T-cell (primary cell): ENCODE results near the gene DCP1B. TPM values are rescaled to one million over a fixed set of nuclear protein-coding genes. Genes with fewer than 3 reads are reported as not detected.
A peak's percentile ranks its signal among the peaks of the same experiment; 100 is the strongest.
"Not testable (repeated sequence)": the region's sequence is repeated elsewhere in the genome, so short reads cannot be mapped to it uniquely, and the experiment has no call there.

ENCODE experiments used
- ATAC-seq, 4 experiments: fragments of 200-7000 bp in 3 of 4; fragments of 150-1000 bp in 1 of 4; cut with Tn5 transposase; replicated peaks in 1 of 4; 1 replicate in 3 of 4; 2 replicates in 1 of 4; pipeline ENCODE4 v1.10.0; 2021; ENCODE audit warnings: moderate library complexity in 3 of 4, mild to moderate bottlenecking in 2 of 4, moderate number of reproducible peaks in 1 of 4
- CTCF ChIA-PET, 2 donors: fragments of 300-600 bp; sonication (Branson Sonifier 250); formaldehyde crosslinking; loops; one replicate each; lab custom pipeline; 2022; ENCODE audit warnings: antibody characterized with exemption in 2 of 2; lab: Charles Lee
- POLR2A ChIA-PET, 2 donors: fragments of 300-600 bp; sonication (Branson Sonifier 250); formaldehyde crosslinking; loops; one replicate each; lab custom pipeline; 2022; ENCODE audit warnings: antibody characterized with exemption in 2 of 2; lab: Charles Lee
- DNase-seq, 35 experiments: peaks; one replicate each; pipeline versions ENCODE4 v3.0.0 to v3.0.0-alpha.2; 2013 to 2023
- H3K27ac ChIP-seq: one replicate; pipeline ENCODE4 v1.5.1; 2013; ENCODE audit warnings: low read length
- H3K27me3 ChIP-seq, 2 experiments: replicated peaks in 1 of 2; 1 replicate in 1 of 2; 2 replicates in 1 of 2; pipeline versions ENCODE4 v1.6.1 to v1.7.0; 2013; ENCODE audit warnings: low read length in 1 of 2, mixed read lengths in 1 of 2; ENCODE audit not compliant: control insufficient read depth in 2 of 2, insufficient read depth in 2 of 2; ENCODE audit errors: extremely low read depth in 1 of 2
- H3K36me3 ChIP-seq, 2 donors: 1 replicate in 1 of 2; 2 replicates in 1 of 2; pipeline versions ENCODE4 v1.6.1 to v1.7.0; 2013; ENCODE audit warnings: low read length in 1 of 2; ENCODE audit not compliant: control insufficient read depth in 2 of 2, insufficient read depth in 1 of 2; ENCODE audit errors: extremely low read depth in 1 of 2
- H3K4me1 ChIP-seq, 2 experiments: 1 replicate in 1 of 2; 2 replicates in 1 of 2; pipeline versions ENCODE4 v1.6.1 to v1.7.0; 2013; ENCODE audit warnings: low read length in 2 of 2, mixed read lengths in 1 of 2; ENCODE audit not compliant: insufficient read depth in 2 of 2, control insufficient read depth in 1 of 2; ENCODE audit errors: extremely low read depth in 1 of 2
- H3K4me3 ChIP-seq, 2 donors: 1 replicate in 1 of 2; 2 replicates in 1 of 2; pipeline versions ENCODE4 v1.5.1 to v1.7.0; 2013; ENCODE audit warnings: mild to moderate bottlenecking in 2 of 2, low read length in 1 of 2, moderate library complexity in 1 of 2; ENCODE audit not compliant: control insufficient read depth in 1 of 2; ENCODE audit errors: extremely low read depth in 1 of 2
- H3K9me3 ChIP-seq: 2 replicates; pipeline ENCODE4 v1.7.0; 2013
- H3K27ac Mint-ChIP-seq, 2 donors: one replicate each; pipeline ENCODE4 v1.8.0; 2020 to 2021; ENCODE audit warnings: mild to moderate bottlenecking in 2 of 2, mixed read lengths in 2 of 2
- H3K27me3 Mint-ChIP-seq, 2 donors: one replicate each; pipeline ENCODE4 v1.8.0; 2021 to 2022; ENCODE audit warnings: mixed read lengths in 2 of 2
- H3K36me3 Mint-ChIP-seq: one replicate; pipeline ENCODE4 v1.8.0; 2021; ENCODE audit warnings: mixed read lengths
- H3K4me1 Mint-ChIP-seq, 3 donors: one replicate each; pipeline ENCODE4 v1.8.0; 2020 to 2022; ENCODE audit warnings: mixed read lengths in 3 of 3, mild to moderate bottlenecking in 1 of 3
- H3K4me3 Mint-ChIP-seq, 3 donors: one replicate each; pipeline ENCODE4 v1.8.0; 2020 to 2022; ENCODE audit warnings: mild to moderate bottlenecking in 3 of 3, mixed read lengths in 3 of 3, moderate library complexity in 3 of 3
- H3K9me3 Mint-ChIP-seq, 3 donors: one replicate each; pipeline ENCODE4 v1.8.0; 2020 to 2022; ENCODE audit warnings: mixed read lengths in 3 of 3
- WGBS: methylation state at CpG from one replicate; pipeline ENCODE4 v1.1.5; 2013; ENCODE audit warnings: missing lambda C conversion rate; ENCODE audit not compliant: insufficient coverage; 5-methylcytosine and 5-hydroxymethylcytosine counted together
- total RNA-seq, 35 experiments: library from RNA in 6 of 35; stranded (reverse) in 6 of 35; fragments of 120-200 nt in 1 of 35; gene quantifications; one replicate each; pipeline versions ENCODE4 v1.2.1 to v1.2.4 and lab custom pipeline; 2013 to 2026

DCP1B gene
- total RNA-seq, 5 donors from 2014 or later (not counting 1 experiment from before 2014, with no cell fraction given) = 10.5 to 24.2 (median 20.3) TPM

- H3K27me3 Mint-ChIP-seq = no peaks in the 10 kb centered on the region
- H3K4me1 Mint-ChIP-seq = peaks cover 0 to 5% (median 3%) of the 10 kb centered on the region in 3 donors
- no peaks in the 10 kb centered on the region for H3K27me3 ChIP-seq
- H3K4me3 Mint-ChIP-seq = no peak overlapping the region
- DNase-seq = no peak
- H3K36me3 Mint-ChIP-seq = peaks cover 74% of the 10 kb centered on the region
- no peaks in the 10 kb centered on the region for H3K9me3 ChIP-seq
- peaks cover 12 to 74% of the 10 kb centered on the region in 2 donors for H3K36me3 ChIP-seq
- H3K4me3 ChIP-seq = no peak overlapping the region
- H3K4me1 ChIP-seq = no peaks in the 10 kb centered on the region
- POLR2A ChIA-PET = no interaction called here
- peak overlapping the region; percentile 49 to 68 for H3K27ac Mint-ChIP-seq
- CTCF ChIA-PET = interaction anchor here (0.6 to 1.5 kb wide), 2 partner anchors 8 to 10 kb away, joined by 3 to 4 read pairs; no protein-coding TSS in a partner anchor
- no peak overlapping the region for H3K27ac ChIP-seq
- no peaks in the 10 kb centered on the region for H3K9me3 Mint-ChIP-seq
- 93% methylated on average over 3 of the region's 15 CpGs for WGBS
- peak in 1 of 4 experiments; percentile 19 for ATAC-seq
Measured at GRCh38 chr12:1949771-1950470, 54.3 kb downstream of the DCP1B start.

- CTCF ChIA-PET = interaction anchor here (0.5 to 0.7 kb wide), 3 partner anchors 9 to 21 kb away, joined by 3 read pairs; no protein-coding TSS in a partner anchor
- Mint-ChIP-seq H3K36me3 (peaks cover 83% of the 10 kb centered on the region), H3K4me1 (peaks cover 0 to 5% (median 3%) of the 10 kb centered on the region in 3 donors), H3K4me3 (no peak overlapping the region), H3K27ac (peak overlapping the region in 1 of 2 donors; percentile 2), H3K27me3 (no peaks in the 10 kb centered on the region), H3K9me3 (no peaks in the 10 kb centered on the region)
- WGBS = over 99% methylated on average over 11 of the region's 11 CpGs
- ATAC-seq = no peak
- Histone ChIP-seq H3K27ac (no peak overlapping the region), H3K9me3 (no peaks in the 10 kb centered on the region), H3K27me3 (no peaks in the 10 kb centered on the region), H3K36me3 (peaks cover 12 to 68% of the 10 kb centered on the region in 2 donors), H3K4me1 (no peaks in the 10 kb centered on the region), H3K4me3 (no peak overlapping the region)
- POLR2A ChIA-PET = no interaction called here
- no peak for DNase-seq
Measured at GRCh38 chr12:1948883-1949282, 55.4 kb downstream of the DCP1B start.

GRCh38 chr12:1947081-1947480, 57.2 kb downstream of the DCP1B start:
- POLR2A ChIA-PET = no interaction called here
- DNase-seq (no peak), ATAC-seq (no peak)
- H3K4me3 ChIP-seq = no peak overlapping the region
- H3K27ac ChIP-seq = no peak overlapping the region
- H3K36me3 ChIP-seq = peaks cover 6 to 58% of the 10 kb centered on the region in 2 donors
- H3K9me3 ChIP-seq = no peaks in the 10 kb centered on the region
- no peak overlapping the region for H3K4me3 Mint-ChIP-seq
- CTCF ChIA-PET = no interaction called here
- no peaks in the 10 kb centered on the region for H3K27me3 ChIP-seq
- H3K36me3 Mint-ChIP-seq = peaks cover 83% of the 10 kb centered on the region
- no peaks in the 10 kb centered on the region for H3K9me3 Mint-ChIP-seq
- no peaks in the 10 kb centered on the region for H3K4me1 ChIP-seq
- WGBS = no CpG with 5 or more reads among the region's 1 CpG
- H3K27me3 Mint-ChIP-seq = no peaks in the 10 kb centered on the region
- H3K4me1 Mint-ChIP-seq = peaks cover 0 to 5% (median 3%) of the 10 kb centered on the region in 3 donors
- no peak overlapping the region for H3K27ac Mint-ChIP-seq

- DNase-seq (no peak), ATAC-seq (no peak)
- Histone ChIP-seq H3K36me3 (peaks cover 3 to 50% of the 10 kb centered on the region in 2 donors), H3K9me3 (no peaks in the 10 kb centered on the region), H3K27ac (no peak overlapping the region), H3K4me3 (no peak overlapping the region), H3K4me1 (no peaks in the 10 kb centered on the region), H3K27me3 (no peaks in the 10 kb centered on the region)
- ChIA-PET POLR2A (interaction anchor here in 1 of 2 donors (0.6 kb wide), 1 partner anchor 303 kb away, joined by 3 read pairs; no protein-coding TSS in a partner anchor), CTCF (no interaction called here)
- Mint-ChIP-seq H3K27ac (no peak overlapping the region), H3K9me3 (no peaks in the 10 kb centered on the region), H3K4me1 (peaks cover 0 to 5% (median 3%) of the 10 kb centered on the region in 3 donors), H3K4me3 (no peak overlapping the region), H3K36me3 (peaks cover 76% of the 10 kb centered on the region), H3K27me3 (no peaks in the 10 kb centered on the region)
- WGBS = 95% methylated on average over 2 of the region's 3 CpGs
Measured at GRCh38 chr12:1946296-1946695, 58.0 kb downstream of the DCP1B start.

GRCh38 chr12:1945502-1945901, 58.8 kb downstream of the DCP1B start:
- CTCF ChIA-PET, H3K27ac ChIP-seq, H3K9me3 ChIP-seq, H3K27me3 Mint-ChIP-seq, DNase-seq, H3K4me1 Mint-ChIP-seq, H3K4me3 ChIP-seq, H3K9me3 Mint-ChIP-seq, H3K4me3 Mint-ChIP-seq, POLR2A ChIA-PET, H3K4me1 ChIP-seq, ATAC-seq, H3K27me3 ChIP-seq: not testable (repeated sequence)
- H3K36me3 ChIP-seq = peaks cover 3 to 42% of the 10 kb centered on the region in 2 donors
- Mint-ChIP-seq H3K27ac (peak overlapping the region in 1 of 2 donors; percentile 15), H3K36me3 (peaks cover 77% of the 10 kb centered on the region)
- 100% methylated on average over 1 of the region's 5 CpGs for WGBS

GRCh38 chr12:1939801-1940607, 64.3 kb downstream of the DCP1B start:
- POLR2A ChIA-PET = interaction anchor here in 1 of 2 donors (0.6 to 0.7 kb wide), 2 partner anchors 16 to 19 kb away, joined by 3 to 4 read pairs; no protein-coding TSS in a partner anchor
- CTCF ChIA-PET = interaction anchor here (0.6 to 2.6 kb wide), 58 partner anchors 8 to 848 kb away, joined by 3 to 61 read pairs (median 4); partner anchors contain the start of gene CACNA2D4 (in 1 of the 2)
- DNase-seq (peak; percentile 70 to 93 (median 88)), ATAC-seq (peak; percentile 86 to 100 (median 97))
- peaks cover 44% of the 10 kb centered on the region for H3K36me3 Mint-ChIP-seq
- WGBS = 29% methylated on average over 7 of the region's 16 CpGs
- H3K4me1 Mint-ChIP-seq = peaks cover 4 to 5% (median 5%) of the 10 kb centered on the region in 3 donors
- Histone ChIP-seq H3K27me3 (no peaks in the 10 kb centered on the region), H3K36me3 (peaks cover 0 to 21% of the 10 kb centered on the region in 2 donors), H3K4me1 (peaks cover 0 to 4% of the 10 kb centered on the region in 2 experiments), H3K27ac (no peak overlapping the region), H3K9me3 (no peaks in the 10 kb centered on the region), H3K4me3 (no peak overlapping the region)
- peak overlapping the region in 1 of 2 donors; percentile 29 for H3K27ac Mint-ChIP-seq
- no peaks in the 10 kb centered on the region for H3K27me3 Mint-ChIP-seq
- no peaks in the 10 kb centered on the region for H3K9me3 Mint-ChIP-seq
- H3K4me3 Mint-ChIP-seq = no peak overlapping the region
